ENCODE results near the gene SCGB1C2.

SCGB1C2 gene

DNA sequence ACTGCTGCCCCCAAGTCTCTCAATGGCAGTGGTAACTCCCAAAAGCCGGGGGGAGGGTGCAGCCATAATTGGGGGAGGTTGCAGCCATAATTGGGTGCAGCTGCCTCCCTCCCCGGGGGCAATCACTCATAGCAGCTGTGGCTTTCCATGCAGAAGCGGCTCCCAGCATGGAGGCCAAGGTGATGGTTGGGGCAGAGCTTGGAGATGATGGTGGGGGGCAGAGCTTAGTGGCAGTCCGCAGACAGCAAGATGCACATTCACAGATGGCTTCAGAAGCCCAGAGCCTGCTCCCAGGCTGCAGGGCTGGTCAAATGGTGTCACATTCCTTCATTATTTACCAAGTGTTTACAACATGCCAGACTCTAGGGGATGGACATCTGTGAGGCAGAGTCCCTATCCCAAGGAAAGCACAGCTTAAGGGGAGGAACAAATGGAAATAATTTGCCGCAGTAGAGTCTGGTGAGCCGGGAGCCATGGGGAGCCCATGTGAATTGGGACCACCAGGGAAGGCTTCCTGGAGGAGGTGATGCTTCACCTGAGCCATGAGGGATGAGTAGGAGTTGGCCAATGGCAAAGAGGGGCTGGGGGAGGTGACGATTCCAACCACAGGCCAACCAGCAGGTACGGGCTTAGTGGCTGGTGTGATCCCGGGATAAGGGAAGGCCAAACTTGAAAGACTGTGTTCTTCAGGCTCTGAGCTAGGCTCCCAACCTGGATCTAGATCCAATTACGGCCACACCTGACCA lies 36.0 kb downstream of the SCGB1C2 start:
- no peak for DNase-seq

GRCh38 chr17:177155-177554 lies 39.8 kb downstream of the SCGB1C2 start:
- no peak for DNase-seq

DNA sequence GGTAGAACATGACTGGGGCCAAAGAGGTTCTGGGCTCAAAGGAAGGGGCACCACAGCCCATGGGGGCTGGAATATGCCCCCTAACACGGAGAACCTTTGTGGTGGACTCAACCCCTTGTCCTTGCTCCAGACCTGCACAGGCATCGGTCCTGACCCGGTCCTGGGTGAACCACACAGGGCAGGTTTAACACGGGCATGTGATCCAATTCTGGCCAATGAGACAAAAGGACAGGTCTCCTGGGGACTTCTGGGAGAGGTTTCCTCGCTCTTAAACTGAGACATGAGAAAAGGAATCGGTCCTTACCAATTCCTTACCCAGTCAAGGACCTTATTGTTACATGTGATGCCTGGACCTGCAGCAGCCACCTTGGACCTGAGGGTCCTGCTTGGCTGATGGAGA lies 40.4 kb downstream of the SCGB1C2 start:
- DNase-seq = no peak

- DNase-seq = no peak
Measured at GRCh38 chr17:178292-179065, 41.1 kb downstream of the SCGB1C2 start.

GRCh38 chr17:179066-179432 lies 41.7 kb downstream of the SCGB1C2 start:
- no peak for DNase-seq

DNA sequence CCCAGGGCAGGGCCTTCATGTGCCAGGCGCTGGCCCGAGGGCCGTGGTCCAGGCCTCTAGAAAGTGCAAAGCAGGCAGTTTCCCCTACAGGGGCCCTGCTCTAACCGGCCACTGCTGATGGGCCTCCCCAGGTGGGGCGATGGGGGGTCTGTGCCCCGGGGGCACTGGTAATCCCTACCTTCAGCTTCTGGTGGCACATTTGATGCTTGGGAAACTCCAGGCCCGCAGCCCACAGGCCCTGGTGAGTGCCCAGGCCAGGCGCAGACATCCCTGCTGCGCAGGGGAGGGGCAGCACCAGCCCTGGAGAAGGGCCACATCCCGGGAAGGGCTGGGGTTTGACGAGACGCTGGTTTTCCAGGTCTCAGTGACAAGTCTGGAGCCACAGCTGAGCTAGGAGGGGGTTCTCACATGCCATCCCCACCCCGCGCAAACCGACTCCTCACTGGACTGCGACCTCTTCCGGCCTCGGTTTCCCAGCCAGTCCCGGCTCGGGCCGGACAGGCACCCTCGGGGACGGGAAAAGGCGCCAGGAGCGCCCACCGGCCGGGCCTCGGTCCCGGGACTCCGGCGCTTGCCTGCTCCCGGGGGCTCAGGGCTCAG lies 42.5 kb downstream of the SCGB1C2 start:
- DNase-seq = no peak

- no peak for DNase-seq
Measured at GRCh38 chr17:180381-181244, 43.2 kb downstream of the SCGB1C2 start.

DNA sequence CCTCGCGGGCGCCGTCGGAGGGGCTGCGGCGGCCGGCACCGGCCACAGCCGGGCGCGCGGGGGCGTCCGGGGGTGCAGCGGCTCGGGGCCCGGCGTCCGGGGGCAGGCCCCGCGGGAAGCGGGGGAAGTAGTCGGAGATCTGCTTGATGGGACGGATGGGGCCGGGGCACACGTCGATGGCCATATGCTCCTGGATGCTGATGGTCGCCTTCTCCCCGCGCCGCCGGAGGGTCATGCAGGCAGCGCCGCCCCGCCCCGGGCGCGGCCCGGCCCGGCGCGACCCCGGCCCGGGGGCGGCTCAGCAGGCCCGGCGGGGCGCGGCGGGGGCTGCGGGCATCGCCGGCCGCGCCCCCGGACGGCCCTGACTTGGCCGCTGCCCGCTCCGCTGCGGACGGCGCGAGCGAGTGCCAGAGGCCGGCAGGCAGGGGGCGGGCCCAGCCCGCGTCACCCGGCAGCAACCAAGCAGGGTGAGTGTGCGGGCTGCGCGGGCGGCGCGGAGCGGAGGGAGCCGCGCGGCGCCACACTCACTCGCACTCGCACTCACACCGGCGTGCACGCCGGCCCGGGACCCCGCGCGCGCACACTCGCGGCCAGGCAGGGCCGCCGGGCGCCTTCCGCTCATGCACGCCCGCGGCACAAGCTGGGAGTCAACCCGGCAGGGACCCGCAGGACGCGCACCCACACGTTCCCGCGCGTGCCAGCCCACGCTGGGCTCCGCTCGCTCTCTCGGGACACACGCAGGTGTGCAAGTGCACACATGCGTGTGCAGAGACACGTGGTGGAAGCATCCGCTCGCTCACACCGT lies 44.1 kb downstream of the SCGB1C2 start, which contains the start of gene DOC2B:
Gene DOC2B, minus strand, starts transcription at position 406 of the 805 bp plus-strand sequence. Its CDS starts 171 bp downstream, at position 235.
- DNase-seq = no peak

DNA sequence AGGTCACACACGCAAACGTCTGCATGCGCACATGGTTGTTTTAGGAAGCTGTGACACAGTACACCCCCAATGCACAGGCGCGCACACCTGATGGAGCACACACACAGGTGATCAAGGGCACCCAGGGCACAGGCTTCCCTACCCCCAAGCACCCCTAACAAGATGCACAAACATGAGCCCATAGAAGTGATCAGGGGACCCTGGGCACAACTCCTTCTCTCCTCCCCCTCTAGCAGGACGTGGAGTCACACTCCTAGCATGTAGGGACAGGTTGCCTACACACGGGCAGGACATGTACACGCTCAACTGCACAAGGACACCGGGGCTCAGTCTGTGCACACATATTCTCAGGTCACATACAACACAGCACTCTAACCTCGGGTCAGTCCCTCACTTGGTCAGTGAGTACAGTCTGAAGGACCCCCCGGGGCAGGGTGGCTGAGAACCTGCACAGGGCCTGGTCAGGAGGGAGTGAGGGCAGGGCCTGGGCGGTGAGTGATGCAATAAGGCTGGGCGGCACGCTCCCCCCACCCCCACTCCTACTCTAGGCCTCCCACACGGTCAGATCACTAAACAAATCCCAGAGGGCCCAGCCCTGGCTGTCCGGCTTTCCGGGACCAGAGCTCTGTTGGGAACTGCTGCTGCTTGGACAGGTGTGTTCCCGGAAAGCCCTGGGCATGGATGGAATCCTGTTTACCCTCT lies 44.8 kb downstream of the SCGB1C2 start:
- DNase-seq = no peak

DNA sequence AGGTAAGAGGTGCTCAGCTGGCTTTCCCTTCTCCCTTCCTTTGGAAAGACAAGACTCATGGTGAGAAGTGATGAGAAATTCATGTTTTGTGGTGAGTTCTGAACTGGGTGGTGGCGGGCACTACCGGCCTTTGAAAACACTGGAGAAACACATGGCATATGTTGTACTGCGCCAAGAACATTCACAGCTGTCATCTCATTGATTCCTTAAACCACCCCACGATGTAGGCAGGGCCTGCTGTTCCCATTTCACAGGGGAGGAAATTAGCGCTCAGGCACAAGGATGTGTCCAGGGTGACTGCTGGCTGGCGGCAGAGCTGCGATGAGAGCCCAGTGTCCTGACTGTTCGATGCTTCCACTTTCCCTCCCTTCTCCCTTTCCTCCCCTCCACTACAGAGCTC lies 45.7 kb downstream of the SCGB1C2 start:
- no peak for DNase-seq

DNA sequence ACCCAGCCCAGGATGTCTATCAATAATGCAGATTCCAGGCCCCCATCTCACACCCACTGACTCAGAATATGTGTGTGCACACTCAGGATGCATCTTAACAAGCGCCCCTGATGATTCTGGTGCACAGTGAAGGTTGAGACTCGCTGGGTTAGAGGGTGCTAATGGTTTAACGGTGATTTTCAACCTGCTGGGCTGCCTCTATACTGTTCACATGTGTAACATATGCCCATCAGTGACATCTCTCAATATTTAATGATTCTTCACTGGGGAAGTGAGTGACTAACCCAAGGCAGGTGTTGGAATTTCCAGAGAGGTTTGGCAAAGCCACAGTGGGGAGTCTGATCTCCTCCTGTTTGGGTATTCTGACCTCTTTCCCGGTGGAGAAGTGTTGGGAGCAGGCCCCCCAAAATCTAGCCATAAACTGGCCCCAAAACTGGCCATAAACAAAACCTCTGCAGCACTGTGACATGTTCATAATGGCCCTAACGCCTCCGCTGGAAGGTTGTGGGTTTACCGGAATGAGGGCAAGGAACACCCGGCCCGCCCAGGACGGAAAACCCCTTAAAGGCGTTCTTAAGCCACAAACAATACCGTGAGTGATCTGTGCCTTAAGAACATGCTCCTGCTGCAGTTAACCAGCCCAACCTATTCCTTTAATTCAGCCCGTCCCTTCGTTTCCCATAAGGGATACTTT lies 48.2 kb downstream of the SCGB1C2 start:
- DNase-seq = no peak

- DNase-seq = no peak
Measured at GRCh38 chr17:187130-187529, 49.8 kb downstream of the SCGB1C2 start.
